HepG2 (cell line): ENCODE measurements around the gene HADH.

ENCODE experiments used
- DRAP1 ChIP-seq: IDR thresholded peaks from 2 replicates; pipeline ENCODE4 v1.6.1; 2016; ENCODE audit warnings: missing genetic modification reagents, missing compliant biosample characterization
- EZH2 ChIP-seq: conservative IDR thresholded peaks from 2 replicates; pipeline ENCODE4 v1.6.1; 2012; ENCODE audit warnings: mild to moderate bottlenecking, low read depth, low read length, moderate library complexity
- HDAC1 ChIP-seq: sonication (generic); formaldehyde crosslinking; IDR thresholded peaks from 2 replicates; pipeline ENCODE4 v1.5.1; 2020; ENCODE audit warnings: mild to moderate bottlenecking, missing genetic modification reagents
- HDAC6 ChIP-seq: fragments of 200-600 bp; sonication (generic); IDR thresholded peaks from 2 replicates; pipeline ENCODE4 v1.7.0; 2017; ENCODE audit warnings: mild to moderate bottlenecking, antibody characterized with exemption, low read length, low read depth
- KDM3A ChIP-seq: IDR thresholded peaks from 2 replicates; pipeline ENCODE4 v1.6.1; 2018; ENCODE audit warnings: low read depth, missing compliant biosample characterization
- MXD4 ChIP-seq: IDR thresholded peaks from 2 replicates; pipeline ENCODE4 v1.6.1; 2016; ENCODE audit warnings: mild to moderate bottlenecking, missing biosample characterization, missing genetic modification reagents
- RNF2 ChIP-seq: fragments of 450-650 bp; conservative IDR thresholded peaks from 2 replicates; pipeline ENCODE4 v1.6.1; 2016; ENCODE audit warnings: low read depth
- SP2 ChIP-seq: sonication (generic); formaldehyde crosslinking; IDR thresholded peaks from 2 replicates; pipeline ENCODE4 v1.5.1; 2020; ENCODE audit warnings: mild to moderate bottlenecking, missing genetic modification reagents
- ZC3H13 ChIP-seq: sonication (generic); formaldehyde crosslinking; IDR thresholded peaks from 2 replicates; pipeline ENCODE4 v1.8.1; 2023; ENCODE audit warnings: mild to moderate bottlenecking, missing genetic modification reagents, moderate library complexity
- TF ChIP-seq, protein P1 (sequence below): sonication (generic); formaldehyde crosslinking; IDR thresholded peaks from 2 replicates; pipeline ENCODE4 v1.5.0; 2020; ENCODE audit warnings: mild to moderate bottlenecking, missing genetic modification reagents, moderate library complexity
- TF ChIP-seq, protein P2 (sequence below): sonication (generic); formaldehyde crosslinking; IDR thresholded peaks from 2 replicates; pipeline ENCODE4 v1.4.0; 2020; ENCODE audit warnings: low read depth, mild to moderate bottlenecking, missing genetic modification reagents
- TF ChIP-seq, protein P3 (sequence below): IDR thresholded peaks from 2 replicates; pipeline ENCODE4 v1.6.1; 2016; ENCODE audit warnings: low read depth, missing genetic modification reagents, missing compliant biosample characterization

GRCh38 chr4:108001540-108002135 is 11.9 kb downstream of the HADH start:
- TF ChIP-seq, protein P1, sequence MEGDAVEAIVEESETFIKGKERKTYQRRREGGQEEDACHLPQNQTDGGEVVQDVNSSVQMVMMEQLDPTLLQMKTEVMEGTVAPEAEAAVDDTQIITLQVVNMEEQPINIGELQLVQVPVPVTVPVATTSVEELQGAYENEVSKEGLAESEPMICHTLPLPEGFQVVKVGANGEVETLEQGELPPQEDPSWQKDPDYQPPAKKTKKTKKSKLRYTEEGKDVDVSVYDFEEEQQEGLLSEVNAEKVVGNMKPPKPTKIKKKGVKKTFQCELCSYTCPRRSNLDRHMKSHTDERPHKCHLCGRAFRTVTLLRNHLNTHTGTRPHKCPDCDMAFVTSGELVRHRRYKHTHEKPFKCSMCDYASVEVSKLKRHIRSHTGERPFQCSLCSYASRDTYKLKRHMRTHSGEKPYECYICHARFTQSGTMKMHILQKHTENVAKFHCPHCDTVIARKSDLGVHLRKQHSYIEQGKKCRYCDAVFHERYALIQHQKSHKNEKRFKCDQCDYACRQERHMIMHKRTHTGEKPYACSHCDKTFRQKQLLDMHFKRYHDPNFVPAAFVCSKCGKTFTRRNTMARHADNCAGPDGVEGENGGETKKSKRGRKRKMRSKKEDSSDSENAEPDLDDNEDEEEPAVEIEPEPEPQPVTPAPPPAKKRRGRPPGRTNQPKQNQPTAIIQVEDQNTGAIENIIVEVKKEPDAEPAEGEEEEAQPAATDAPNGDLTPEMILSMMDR (CRISPR knock-in tag): no peak
- no peak for TF ChIP-seq HDAC1 (CRISPR knock-in tag)
- no peak for TF ChIP-seq SP2 (CRISPR knock-in tag)
- TF ChIP-seq, protein P2, sequence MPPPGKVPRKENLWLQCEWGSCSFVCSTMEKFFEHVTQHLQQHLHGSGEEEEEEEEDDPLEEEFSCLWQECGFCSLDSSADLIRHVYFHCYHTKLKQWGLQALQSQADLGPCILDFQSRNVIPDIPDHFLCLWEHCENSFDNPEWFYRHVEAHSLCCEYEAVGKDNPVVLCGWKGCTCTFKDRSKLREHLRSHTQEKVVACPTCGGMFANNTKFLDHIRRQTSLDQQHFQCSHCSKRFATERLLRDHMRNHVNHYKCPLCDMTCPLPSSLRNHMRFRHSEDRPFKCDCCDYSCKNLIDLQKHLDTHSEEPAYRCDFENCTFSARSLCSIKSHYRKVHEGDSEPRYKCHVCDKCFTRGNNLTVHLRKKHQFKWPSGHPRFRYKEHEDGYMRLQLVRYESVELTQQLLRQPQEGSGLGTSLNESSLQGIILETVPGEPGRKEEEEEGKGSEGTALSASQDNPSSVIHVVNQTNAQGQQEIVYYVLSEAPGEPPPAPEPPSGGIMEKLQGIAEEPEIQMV (CRISPR knock-in tag): no peak
- no peak for TF ChIP-seq MXD4 (CRISPR knock-in tag)
- no peak for TF ChIP-seq KDM3A (CRISPR knock-in tag)
- TF ChIP-seq, protein P3, sequence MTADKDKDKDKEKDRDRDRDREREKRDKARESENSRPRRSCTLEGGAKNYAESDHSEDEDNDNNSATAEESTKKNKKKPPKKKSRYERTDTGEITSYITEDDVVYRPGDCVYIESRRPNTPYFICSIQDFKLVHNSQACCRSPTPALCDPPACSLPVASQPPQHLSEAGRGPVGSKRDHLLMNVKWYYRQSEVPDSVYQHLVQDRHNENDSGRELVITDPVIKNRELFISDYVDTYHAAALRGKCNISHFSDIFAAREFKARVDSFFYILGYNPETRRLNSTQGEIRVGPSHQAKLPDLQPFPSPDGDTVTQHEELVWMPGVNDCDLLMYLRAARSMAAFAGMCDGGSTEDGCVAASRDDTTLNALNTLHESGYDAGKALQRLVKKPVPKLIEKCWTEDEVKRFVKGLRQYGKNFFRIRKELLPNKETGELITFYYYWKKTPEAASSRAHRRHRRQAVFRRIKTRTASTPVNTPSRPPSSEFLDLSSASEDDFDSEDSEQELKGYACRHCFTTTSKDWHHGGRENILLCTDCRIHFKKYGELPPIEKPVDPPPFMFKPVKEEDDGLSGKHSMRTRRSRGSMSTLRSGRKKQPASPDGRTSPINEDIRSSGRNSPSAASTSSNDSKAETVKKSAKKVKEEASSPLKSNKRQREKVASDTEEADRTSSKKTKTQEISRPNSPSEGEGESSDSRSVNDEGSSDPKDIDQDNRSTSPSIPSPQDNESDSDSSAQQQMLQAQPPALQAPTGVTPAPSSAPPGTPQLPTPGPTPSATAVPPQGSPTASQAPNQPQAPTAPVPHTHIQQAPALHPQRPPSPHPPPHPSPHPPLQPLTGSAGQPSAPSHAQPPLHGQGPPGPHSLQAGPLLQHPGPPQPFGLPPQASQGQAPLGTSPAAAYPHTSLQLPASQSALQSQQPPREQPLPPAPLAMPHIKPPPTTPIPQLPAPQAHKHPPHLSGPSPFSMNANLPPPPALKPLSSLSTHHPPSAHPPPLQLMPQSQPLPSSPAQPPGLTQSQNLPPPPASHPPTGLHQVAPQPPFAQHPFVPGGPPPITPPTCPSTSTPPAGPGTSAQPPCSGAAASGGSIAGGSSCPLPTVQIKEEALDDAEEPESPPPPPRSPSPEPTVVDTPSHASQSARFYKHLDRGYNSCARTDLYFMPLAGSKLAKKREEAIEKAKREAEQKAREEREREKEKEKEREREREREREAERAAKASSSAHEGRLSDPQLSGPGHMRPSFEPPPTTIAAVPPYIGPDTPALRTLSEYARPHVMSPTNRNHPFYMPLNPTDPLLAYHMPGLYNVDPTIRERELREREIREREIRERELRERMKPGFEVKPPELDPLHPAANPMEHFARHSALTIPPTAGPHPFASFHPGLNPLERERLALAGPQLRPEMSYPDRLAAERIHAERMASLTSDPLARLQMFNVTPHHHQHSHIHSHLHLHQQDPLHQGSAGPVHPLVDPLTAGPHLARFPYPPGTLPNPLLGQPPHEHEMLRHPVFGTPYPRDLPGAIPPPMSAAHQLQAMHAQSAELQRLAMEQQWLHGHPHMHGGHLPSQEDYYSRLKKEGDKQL (CRISPR knock-in tag): no peak
- no peak for TF ChIP-seq EZH2
- TF ChIP-seq HDAC6: no peak
- TF ChIP-seq DRAP1 (CRISPR knock-in tag): no peak
- TF ChIP-seq ZC3H13: no peak
- TF ChIP-seq RNF2: no peak
